Lung (tissue), 12 donors: ENCODE results near the gene TOLLIP. TPM values are rescaled to one million over a fixed set of nuclear protein-coding genes. Genes with fewer than 3 reads are reported as not detected.

Source experiments
- ATAC-seq: fragments of 200-7000 bp; cut with Tn5 transposase; one replicate; pipeline ENCODE4 v1.9.1; 2020; ENCODE audit warnings: moderate number of reproducible peaks; ENCODE audit not compliant: insufficient read depth, low FRiP score
- DNase-seq, 3 donors: peaks; one replicate each; pipeline ENCODE4 v3.0.0-alpha.2; 2013 to 2017
- H3K27ac ChIP-seq, 2 donors: one replicate each; pipeline ENCODE4 v1.5.1; 2013; ENCODE audit warnings: mild to moderate bottlenecking in 2 of 2, moderate library complexity in 2 of 2, control low read depth in 1 of 2, inconsistent platforms in 1 of 2, low read depth in 1 of 2, low read length in 1 of 2
- H3K27me3 ChIP-seq, 3 donors: one replicate each; pipeline ENCODE4 v1.5.1; 2013; ENCODE audit warnings: low read length in 2 of 3; ENCODE audit not compliant: control insufficient read depth in 3 of 3, insufficient read depth in 3 of 3
- H3K36me3 ChIP-seq, 4 donors: one replicate each; pipeline ENCODE4 v1.5.1; 2013; ENCODE audit warnings: low read length in 4 of 4, mild to moderate bottlenecking in 1 of 4, moderate library complexity in 1 of 4; ENCODE audit not compliant: control insufficient read depth in 4 of 4, insufficient read depth in 4 of 4
- H3K4me1 ChIP-seq, 5 donors: one replicate each; pipeline ENCODE4 v1.5.1; 2013; ENCODE audit warnings: low read length in 5 of 5, mild to moderate bottlenecking in 2 of 5, moderate library complexity in 1 of 5; ENCODE audit not compliant: control insufficient read depth in 5 of 5, insufficient read depth in 5 of 5
- H3K4me3 ChIP-seq: one replicate; pipeline ENCODE4 v1.5.1; 2013; ENCODE audit warnings: mild to moderate bottlenecking, control low read depth, moderate library complexity
- H3K9ac ChIP-seq, 2 donors: one replicate each; pipeline ENCODE4 v1.5.1; 2013; ENCODE audit warnings: low read length in 2 of 2, control low read depth in 1 of 2; ENCODE audit not compliant: insufficient read depth in 1 of 2
- H3K9me3 ChIP-seq, 4 donors: one replicate each; pipeline ENCODE4 v1.5.1; 2013; ENCODE audit warnings: low read length in 3 of 4, mild to moderate bottlenecking in 1 of 4, moderate library complexity in 1 of 4; ENCODE audit not compliant: control insufficient read depth in 4 of 4, insufficient read depth in 3 of 4
- WGBS, 2 donors: extraction: QIAGEN DNeasy Blood & Tissue Kit; methylation state at CpG; one replicate each; pipeline ENCODE4 v1.1.7; 2013; 5-methylcytosine and 5-hydroxymethylcytosine counted together
- polyA plus RNA-seq, 2 donors: library from polyadenylated mRNA; stranded (reverse); fragments of 200-250 nt; gene quantifications; one replicate each; pipeline ENCODE4 v1.2.1, GENCODE V29; 2013
- total RNA-seq, 2 donors: library from RNA; depleted of rRNA in 1 of 2; stranded (reverse); fragments of >200 nt in 1 of 2; gene quantifications; one replicate each; pipeline ENCODE4 v1.2.1, GENCODE V29; 2014 to 2021
- TF ChIP-seq, protein P1 (sequence below): IDR thresholded peaks from 2 replicates; pipeline ENCODE4 v1.5.1; 2012; ENCODE audit warnings: mild to moderate bottlenecking; ENCODE audit errors: control extremely low read depth, extremely low read depth
- donor health status: control.
- donor health status: control.
- donor health status: Bipolar disorder and iron deficiency.
- donor health status: healthy.
- donor health status: DM: yes; HTN: yes; CAD: no.

The TOLLIP gene
- total and polyA plus RNA-seq, 4 donors = 26.9 to 79.4 (median 43.4) TPM

DNA sequence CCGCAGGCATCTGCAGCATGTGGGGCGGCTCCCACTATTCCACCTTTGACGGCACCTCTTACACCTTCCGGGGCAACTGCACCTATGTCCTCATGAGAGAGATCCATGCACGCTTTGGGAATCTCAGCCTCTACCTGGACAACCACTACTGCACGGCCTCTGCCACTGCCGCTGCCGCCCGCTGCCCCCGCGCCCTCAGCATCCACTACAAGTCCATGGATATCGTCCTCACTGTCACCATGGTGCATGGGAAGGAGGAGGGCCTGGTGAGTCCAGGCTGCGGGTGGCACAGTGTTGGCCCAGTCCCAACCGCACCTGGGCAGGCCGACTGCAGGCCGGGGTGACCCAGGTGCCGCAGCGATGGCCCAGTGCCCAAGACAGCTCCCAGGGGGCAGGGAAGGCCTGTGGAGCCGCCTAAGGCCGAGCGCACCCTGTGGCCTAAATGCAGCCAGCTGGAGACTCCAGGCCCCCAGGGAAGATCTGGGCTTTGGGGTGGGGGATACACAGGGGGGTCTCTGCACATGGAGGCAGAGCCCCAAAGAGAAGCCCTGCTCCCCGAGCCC, 55.3 kb downstream of the TOLLIP start:
- no peak for DNase-seq
- Histone ChIP-seq H3K4me3 (no peak overlapping the region), H3K9ac (no peak overlapping the region), H3K36me3 (no peaks in the 10 kb centered on the region), H3K27me3 (no peaks in the 10 kb centered on the region), H3K27ac (no peak overlapping the region), H3K4me1 (no peaks in the 10 kb centered on the region), H3K9me3 (peaks cover 0 to 5% (median 0%) of the 10 kb centered on the region in 4 donors)
- TF ChIP-seq, protein P1, sequence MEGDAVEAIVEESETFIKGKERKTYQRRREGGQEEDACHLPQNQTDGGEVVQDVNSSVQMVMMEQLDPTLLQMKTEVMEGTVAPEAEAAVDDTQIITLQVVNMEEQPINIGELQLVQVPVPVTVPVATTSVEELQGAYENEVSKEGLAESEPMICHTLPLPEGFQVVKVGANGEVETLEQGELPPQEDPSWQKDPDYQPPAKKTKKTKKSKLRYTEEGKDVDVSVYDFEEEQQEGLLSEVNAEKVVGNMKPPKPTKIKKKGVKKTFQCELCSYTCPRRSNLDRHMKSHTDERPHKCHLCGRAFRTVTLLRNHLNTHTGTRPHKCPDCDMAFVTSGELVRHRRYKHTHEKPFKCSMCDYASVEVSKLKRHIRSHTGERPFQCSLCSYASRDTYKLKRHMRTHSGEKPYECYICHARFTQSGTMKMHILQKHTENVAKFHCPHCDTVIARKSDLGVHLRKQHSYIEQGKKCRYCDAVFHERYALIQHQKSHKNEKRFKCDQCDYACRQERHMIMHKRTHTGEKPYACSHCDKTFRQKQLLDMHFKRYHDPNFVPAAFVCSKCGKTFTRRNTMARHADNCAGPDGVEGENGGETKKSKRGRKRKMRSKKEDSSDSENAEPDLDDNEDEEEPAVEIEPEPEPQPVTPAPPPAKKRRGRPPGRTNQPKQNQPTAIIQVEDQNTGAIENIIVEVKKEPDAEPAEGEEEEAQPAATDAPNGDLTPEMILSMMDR = no peak
- 87 to 98% methylated on average over 22 of the region's 22 CpGs for whole genome bisulfite sequencing, 2 donors
- ATAC-seq = no peak

DNA sequence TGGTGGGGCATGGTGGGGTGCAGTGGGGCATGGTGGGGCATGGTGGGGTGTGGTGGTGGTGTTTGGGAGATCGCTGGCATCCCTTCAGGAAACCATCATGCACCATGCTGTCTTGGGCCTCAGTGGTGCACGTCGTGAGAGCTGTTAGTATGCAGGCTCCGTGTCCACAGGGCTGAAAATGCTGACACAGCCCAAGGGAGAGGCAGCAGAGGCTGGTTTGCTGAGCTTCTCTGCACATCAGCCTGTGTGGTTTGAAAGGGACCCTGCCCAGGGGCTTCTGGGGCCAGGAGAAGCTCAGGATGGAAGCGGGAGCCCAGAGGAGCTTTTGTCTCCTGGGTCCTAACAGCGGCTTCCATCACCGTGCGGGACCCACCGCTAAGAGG, 56.3 kb downstream of the TOLLIP start:
- peaks cover 0 to 5% (median 0%) of the 10 kb centered on the region in 4 donors for H3K9me3 ChIP-seq
- no peak for DNase-seq
- 83 to 93% methylated on average over 9 of the region's 9 CpGs for WGBS, 2 donors

DNA sequence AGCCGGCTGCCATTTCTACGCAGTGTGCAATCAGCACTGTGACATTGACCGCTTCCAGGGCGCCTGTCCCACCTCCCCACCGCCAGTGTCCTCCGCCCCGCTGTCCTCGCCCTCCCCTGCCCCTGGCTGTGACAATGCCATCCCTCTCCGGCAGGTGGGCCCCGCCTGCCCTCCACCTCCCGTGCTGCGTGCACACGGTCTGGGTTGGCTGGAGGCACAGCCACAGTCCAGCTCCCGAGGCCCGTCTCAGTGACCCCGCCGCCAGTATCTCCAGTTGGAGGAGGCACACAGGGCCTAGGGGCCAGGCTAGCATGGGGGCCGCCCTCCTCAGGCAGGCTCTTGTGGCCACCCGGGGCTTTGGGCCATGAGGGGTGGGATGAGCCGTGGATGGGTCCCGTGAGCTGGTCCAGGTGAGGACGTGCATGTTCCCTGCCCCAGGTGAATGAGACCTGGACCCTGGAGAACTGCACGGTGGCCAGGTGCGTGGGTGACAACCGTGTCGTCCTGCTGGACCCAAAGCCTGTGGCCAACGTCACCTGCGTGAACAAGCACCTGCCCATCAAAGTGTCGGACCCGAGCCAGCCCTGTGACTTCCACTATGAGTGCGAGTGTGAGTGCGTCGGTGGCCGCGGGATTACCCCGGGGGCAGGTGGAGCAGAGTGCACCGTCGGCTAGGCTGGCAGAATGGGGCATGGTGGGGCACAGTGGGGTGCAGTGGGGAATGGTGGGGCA, 56.9 kb downstream of the TOLLIP start:
- DNase-seq = no peak
- H3K27ac ChIP-seq = no peak overlapping the region
- H3K4me1 ChIP-seq = no peaks in the 10 kb centered on the region
- 88 to 97% methylated on average over 38 of the region's 38 CpGs for WGBS, 2 donors
- no peaks in the 10 kb centered on the region for H3K36me3 ChIP-seq
- H3K4me3 ChIP-seq = no peak overlapping the region
- no peak overlapping the region for H3K9ac ChIP-seq
- H3K27me3 ChIP-seq = no peaks in the 10 kb centered on the region
- TF ChIP-seq, protein P1 = no peak
- peaks cover 0 to 5% (median 0%) of the 10 kb centered on the region in 4 donors for H3K9me3 ChIP-seq
- no peak for ATAC-seq

More for the DNA sequence above, 56.3 kb downstream of the TOLLIP start:
- Histone ChIP-seq H3K4me1 (no peaks in the 10 kb centered on the region), H3K36me3 (no peaks in the 10 kb centered on the region), H3K27me3 (no peaks in the 10 kb centered on the region), H3K9ac (no peak overlapping the region), H3K4me3 (no peak overlapping the region), H3K27ac (no peak overlapping the region)
- TF ChIP-seq, protein P1 = no peak
- ATAC-seq = no peak
